T-helper 1 cell treated with Interleukin-12 subunit alpha and Interleukin-12 subunit beta and Interleukin-4 antibody, amounts not matched to agents 30 μg/mL and 1 μg/mL, for 36 hours (primary cell): Measurements from ENCODE around the gene PTPRM.

ENCODE experiments used
- H3K27ac Mint-ChIP-seq: one replicate; pipeline ENCODE4 v1.8.0; 2021; ENCODE audit warnings: mild to moderate bottlenecking, mixed read lengths
- H3K27me3 Mint-ChIP-seq: one replicate; pipeline ENCODE4 v1.8.0; 2021; ENCODE audit warnings: low read depth, mixed read lengths
- H3K36me3 Mint-ChIP-seq: one replicate; pipeline ENCODE4 v1.8.0; 2021; ENCODE audit warnings: low read depth, mixed read lengths
- H3K4me1 Mint-ChIP-seq: one replicate; pipeline ENCODE4 v1.8.0; 2021; ENCODE audit warnings: low read depth, mixed read lengths
- H3K4me3 Mint-ChIP-seq: one replicate; pipeline ENCODE4 v1.8.0; 2021; ENCODE audit warnings: mild to moderate bottlenecking, moderate library complexity, mixed read lengths
- H3K9me3 Mint-ChIP-seq: one replicate; pipeline ENCODE4 v1.8.0; 2021; ENCODE audit warnings: mixed read lengths

Gene PTPRM

DNA sequence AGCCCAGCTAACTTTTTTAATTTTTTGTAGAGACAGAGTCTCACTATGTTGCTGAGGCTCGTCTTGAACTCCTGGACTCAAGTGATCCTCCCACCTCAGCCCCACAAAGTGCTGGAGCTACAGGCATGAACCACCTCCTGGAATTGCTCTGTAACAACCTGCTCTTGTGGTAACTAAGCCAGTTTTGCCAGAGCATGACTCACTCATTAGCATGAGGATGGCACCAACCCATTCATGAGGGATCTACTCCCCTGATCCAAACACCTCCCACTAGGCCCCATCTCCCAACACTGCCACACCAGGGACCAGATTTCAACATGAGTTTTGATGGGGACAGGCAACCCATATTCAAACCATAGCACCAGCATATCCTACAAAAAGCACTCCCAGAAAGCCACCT lies 693.2 kb downstream of the PTPRM start:
- Mint-ChIP-seq H3K9me3 (no peaks in the 10 kb centered on the region), H3K27me3 (no peaks in the 10 kb centered on the region), H3K4me3 (no peak overlapping the region), H3K27ac (no peak overlapping the region), H3K36me3 (no peaks in the 10 kb centered on the region), H3K4me1 (no peaks in the 10 kb centered on the region)

DNA sequence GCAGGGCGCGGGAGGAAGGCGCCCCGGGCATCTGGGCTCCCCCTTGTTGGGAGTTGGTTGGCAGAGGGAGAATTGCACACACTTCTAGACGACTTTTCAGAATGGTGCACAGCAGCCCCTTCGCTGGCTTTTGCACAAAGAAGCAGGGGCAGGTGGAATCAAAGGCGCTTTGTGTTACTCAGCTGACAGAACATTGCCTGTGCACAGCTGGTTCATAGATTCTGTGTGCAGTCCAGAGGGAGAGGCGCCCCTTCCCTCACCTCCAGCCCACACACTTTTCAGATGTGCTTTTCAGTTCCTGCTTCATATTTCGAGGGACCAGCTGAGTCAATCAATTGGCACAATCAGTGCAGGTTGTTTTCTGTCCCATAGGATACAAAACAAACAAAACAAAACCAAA lies 693.7 kb downstream of the PTPRM start:
- no peak overlapping the region for H3K27ac Mint-ChIP-seq
- H3K9me3 Mint-ChIP-seq, result no peaks in the 10 kb centered on the region
- H3K27me3 Mint-ChIP-seq, result no peaks in the 10 kb centered on the region
- no peaks in the 10 kb centered on the region for H3K36me3 Mint-ChIP-seq
- H3K4me3 Mint-ChIP-seq, result no peak overlapping the region
- H3K4me1 Mint-ChIP-seq, result no peaks in the 10 kb centered on the region

DNA sequence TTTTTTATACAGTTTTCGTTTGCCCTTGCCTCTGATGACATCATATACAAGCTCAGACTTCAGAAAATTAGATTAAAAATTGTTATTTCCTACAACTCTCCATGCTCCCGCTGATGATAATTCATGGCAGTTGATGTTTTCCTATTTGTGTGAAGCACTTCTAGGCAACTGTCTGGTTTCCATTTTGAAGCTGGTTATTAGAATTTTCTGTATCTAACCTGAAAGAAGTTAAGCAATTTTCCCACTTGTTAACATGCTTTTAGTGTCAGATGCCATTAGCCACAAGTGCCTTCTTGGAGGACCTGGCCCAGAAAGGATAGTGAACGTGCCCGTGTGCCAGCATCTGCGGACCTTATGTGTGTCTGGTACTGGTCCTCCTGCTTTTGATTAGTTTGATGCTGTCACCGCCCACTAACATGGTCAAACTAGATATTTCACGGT lies 694.6 kb downstream of the PTPRM start:
- H3K4me1 Mint-ChIP-seq, result no peaks in the 10 kb centered on the region
- no peak overlapping the region for H3K4me3 Mint-ChIP-seq
- H3K27me3 Mint-ChIP-seq, result no peaks in the 10 kb centered on the region
- no peak overlapping the region for H3K27ac Mint-ChIP-seq
- no peaks in the 10 kb centered on the region for H3K36me3 Mint-ChIP-seq
- no peaks in the 10 kb centered on the region for H3K9me3 Mint-ChIP-seq

DNA sequence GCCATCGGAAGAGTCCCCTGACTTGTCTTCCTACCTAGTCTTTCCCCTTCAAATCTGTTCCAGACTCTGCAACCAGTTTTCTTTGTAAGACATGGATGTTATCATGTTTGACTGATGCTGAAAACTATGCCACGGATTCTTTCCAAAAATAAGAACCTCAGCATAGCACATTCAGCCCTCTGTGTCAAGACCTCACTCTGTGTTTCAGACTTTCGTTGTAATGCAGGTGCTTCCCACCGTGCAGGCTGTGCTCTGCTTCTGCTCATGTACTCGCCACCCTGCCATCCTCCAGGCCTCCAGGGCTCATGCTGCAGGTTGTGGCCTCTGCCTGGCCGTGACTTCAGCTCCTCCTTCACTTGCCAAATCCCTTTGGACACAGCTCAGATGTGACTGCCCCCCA lies 695.1 kb downstream of the PTPRM start:
- Mint-ChIP-seq H3K36me3 (no peaks in the 10 kb centered on the region), H3K27me3 (no peaks in the 10 kb centered on the region), H3K4me1 (no peaks in the 10 kb centered on the region), H3K4me3 (no peak overlapping the region), H3K27ac (no peak overlapping the region), H3K9me3 (no peaks in the 10 kb centered on the region)

DNA sequence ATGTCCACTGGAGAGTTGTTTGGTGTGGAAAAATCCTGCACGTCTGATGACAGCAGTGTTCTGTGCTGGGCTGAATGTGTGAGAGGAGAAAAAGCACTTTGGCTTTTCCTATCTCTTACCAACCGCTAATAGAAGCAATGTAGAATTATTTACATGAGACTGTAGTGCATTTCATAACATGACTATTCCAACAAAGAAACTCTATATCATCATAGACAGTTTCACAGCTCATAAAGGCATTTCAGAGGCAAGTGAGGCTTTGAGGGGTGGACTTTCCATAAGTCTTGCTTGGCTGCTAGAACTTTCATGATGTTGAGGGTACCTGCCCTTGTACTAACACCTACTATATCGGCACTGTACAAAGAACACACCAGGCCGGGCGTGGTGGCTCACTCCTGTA lies 697.0 kb downstream of the PTPRM start:
- no peaks in the 10 kb centered on the region for H3K27me3 Mint-ChIP-seq

DNA sequence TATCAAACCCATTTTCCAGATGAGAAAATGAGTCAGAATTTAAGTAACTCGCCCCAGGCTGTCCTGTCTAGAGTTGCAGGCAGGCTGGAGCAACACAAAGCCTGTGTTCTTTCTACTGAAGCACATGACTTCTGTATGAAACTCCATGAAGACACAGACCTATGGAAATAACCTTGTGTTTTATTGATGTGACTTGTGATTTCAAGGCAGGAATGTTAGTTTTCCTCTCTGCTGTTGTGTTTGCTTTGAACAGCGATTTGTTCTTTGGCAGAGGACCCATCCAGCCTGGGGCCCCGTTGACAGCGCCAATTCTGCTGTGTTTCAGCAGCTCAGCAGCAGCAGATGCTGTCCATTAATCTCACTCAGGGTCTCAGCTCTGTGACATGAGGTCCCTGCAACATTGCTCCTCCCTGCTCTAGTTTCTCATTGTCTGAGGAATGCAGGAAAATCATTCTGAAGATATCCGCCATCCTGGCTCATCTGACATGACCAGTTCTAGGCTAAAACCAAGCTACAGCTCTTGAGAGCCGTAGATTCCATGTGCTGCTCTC lies 697.8 kb downstream of the PTPRM start:
- H3K36me3 Mint-ChIP-seq, result no peaks in the 10 kb centered on the region
- no peak overlapping the region for H3K27ac Mint-ChIP-seq
- no peaks in the 10 kb centered on the region for H3K4me1 Mint-ChIP-seq
- no peak overlapping the region for H3K4me3 Mint-ChIP-seq
- H3K27me3 Mint-ChIP-seq, result no peaks in the 10 kb centered on the region
- H3K9me3 Mint-ChIP-seq, result no peaks in the 10 kb centered on the region

More for the DNA sequence above, 697.0 kb downstream of the PTPRM start:
- Mint-ChIP-seq H3K4me3 (no peak overlapping the region), H3K4me1 (no peaks in the 10 kb centered on the region), H3K9me3 (no peaks in the 10 kb centered on the region), H3K36me3 (no peaks in the 10 kb centered on the region), H3K27ac (no peak overlapping the region)

DNA sequence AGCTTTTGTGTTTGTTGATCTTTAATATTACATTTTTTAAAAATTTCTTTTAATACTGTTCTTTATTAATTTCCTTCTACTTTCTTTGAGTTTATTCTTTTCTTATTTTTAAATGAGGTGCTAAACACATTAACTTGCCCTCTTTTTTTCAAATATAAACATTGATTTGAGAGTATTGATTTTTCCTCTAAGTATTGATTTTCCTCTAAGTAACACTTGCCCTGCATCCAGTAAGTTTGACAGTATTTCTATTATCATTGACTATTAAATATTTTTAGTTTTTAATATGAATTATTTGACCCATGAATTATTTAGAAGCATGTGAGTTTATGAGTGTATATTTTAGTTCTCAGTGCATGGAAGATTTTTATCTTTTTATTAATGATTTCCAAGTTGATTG lies 705.1 kb downstream of the PTPRM start:
- Mint-ChIP-seq H3K9me3 (no peaks in the 10 kb centered on the region), H3K36me3 (no peaks in the 10 kb centered on the region), H3K4me1 (no peaks in the 10 kb centered on the region), H3K27me3 (no peaks in the 10 kb centered on the region), H3K4me3 (no peak overlapping the region), H3K27ac (no peak overlapping the region)

DNA sequence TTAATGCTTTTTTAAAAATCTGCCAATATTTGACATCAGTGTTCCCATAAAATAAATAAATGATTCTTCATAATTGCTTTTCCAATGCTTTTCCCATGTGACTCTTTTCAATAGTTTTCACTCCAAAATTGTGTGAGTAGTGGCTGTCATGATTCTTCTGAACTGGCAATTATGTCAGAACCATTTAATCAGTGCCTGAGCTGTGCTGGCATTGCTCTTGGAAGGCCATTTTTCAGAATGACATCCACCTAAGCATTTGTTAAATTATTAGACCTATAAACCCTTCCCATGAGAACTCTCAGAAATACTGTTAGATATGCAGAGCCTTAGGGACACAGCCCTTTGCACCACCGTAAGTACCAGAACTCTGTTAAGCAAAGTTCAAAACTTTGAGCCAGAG lies 707.3 kb downstream of the PTPRM start:
- no peak overlapping the region for H3K4me3 Mint-ChIP-seq
- no peak overlapping the region for H3K27ac Mint-ChIP-seq
- no peaks in the 10 kb centered on the region for H3K36me3 Mint-ChIP-seq
- no peaks in the 10 kb centered on the region for H3K9me3 Mint-ChIP-seq
- H3K27me3 Mint-ChIP-seq, result no peaks in the 10 kb centered on the region
- H3K4me1 Mint-ChIP-seq, result no peaks in the 10 kb centered on the region

DNA sequence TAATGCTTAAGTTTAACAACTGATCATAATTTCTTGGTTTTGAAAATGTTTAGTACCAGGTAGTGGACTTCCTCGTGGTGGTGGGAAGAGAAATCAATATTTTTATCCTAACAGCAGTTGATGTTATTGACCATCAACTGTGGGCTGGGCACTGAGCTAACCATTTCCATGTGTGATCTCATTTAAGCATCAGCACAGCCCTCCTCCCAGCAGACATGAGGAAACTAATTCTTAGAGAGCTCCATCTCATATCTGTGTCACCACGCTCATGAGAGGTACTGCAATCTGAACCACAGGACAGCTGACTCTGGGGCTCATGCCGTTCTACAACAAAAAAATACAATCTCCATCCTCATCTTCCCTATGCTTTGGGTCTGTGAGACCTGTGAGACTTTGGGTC lies 709.3 kb downstream of the PTPRM start:
- H3K36me3 Mint-ChIP-seq, result no peaks in the 10 kb centered on the region
- no peaks in the 10 kb centered on the region for H3K27me3 Mint-ChIP-seq
- no peak overlapping the region for H3K4me3 Mint-ChIP-seq
- no peak overlapping the region for H3K27ac Mint-ChIP-seq
- H3K9me3 Mint-ChIP-seq, result no peaks in the 10 kb centered on the region
- no peaks in the 10 kb centered on the region for H3K4me1 Mint-ChIP-seq

DNA sequence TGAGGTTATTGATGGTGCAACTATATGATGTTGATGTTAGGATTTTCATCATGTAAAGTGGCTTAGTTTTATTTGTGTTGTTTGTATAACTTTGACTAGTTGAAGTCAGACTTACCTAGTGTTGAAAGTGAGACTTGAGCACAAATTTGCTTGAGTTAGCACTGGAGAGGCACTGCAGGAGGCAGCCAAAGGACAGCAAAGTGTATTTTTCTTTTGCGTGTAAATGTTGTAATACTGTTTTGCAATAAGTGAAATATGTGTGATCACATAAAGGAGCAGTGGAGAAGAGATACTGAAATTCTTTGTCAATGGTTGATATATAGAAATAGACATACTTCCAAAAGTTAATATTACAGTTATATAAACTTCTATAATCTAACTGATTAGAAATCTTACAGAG lies 710.2 kb downstream of the PTPRM start:
- no peaks in the 10 kb centered on the region for H3K9me3 Mint-ChIP-seq
- H3K4me1 Mint-ChIP-seq, result no peaks in the 10 kb centered on the region

DNA sequence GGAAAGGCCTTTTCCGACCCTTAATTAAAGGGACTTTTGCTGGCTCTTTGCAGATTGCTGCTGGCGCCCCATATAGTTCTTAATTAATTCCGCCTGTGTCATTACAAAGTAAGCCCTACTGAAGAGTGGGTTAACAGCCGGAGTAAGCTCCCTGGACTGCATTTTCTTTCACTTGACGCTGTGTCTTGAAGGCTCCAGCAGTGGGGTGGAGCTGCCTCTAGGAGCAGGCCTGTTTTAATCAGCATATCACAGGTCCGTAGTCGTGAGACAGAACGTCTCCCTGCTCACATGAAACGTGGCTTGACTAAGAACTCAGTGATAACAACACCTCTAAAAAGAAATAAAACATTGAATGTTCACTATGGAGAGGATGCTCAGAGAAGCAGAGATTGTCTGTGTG lies 712.2 kb downstream of the PTPRM start:
- no peak overlapping the region for H3K4me3 Mint-ChIP-seq
- no peaks in the 10 kb centered on the region for H3K36me3 Mint-ChIP-seq
- no peaks in the 10 kb centered on the region for H3K4me1 Mint-ChIP-seq
- no peaks in the 10 kb centered on the region for H3K27me3 Mint-ChIP-seq
- H3K27ac Mint-ChIP-seq, result no peak overlapping the region
- no peaks in the 10 kb centered on the region for H3K9me3 Mint-ChIP-seq

More for the DNA sequence above, 710.2 kb downstream of the PTPRM start:
- H3K4me3 Mint-ChIP-seq, result no peak overlapping the region
- H3K27ac Mint-ChIP-seq, result no peak overlapping the region
- H3K27me3 Mint-ChIP-seq, result no peaks in the 10 kb centered on the region
- H3K36me3 Mint-ChIP-seq, result no peaks in the 10 kb centered on the region

DNA sequence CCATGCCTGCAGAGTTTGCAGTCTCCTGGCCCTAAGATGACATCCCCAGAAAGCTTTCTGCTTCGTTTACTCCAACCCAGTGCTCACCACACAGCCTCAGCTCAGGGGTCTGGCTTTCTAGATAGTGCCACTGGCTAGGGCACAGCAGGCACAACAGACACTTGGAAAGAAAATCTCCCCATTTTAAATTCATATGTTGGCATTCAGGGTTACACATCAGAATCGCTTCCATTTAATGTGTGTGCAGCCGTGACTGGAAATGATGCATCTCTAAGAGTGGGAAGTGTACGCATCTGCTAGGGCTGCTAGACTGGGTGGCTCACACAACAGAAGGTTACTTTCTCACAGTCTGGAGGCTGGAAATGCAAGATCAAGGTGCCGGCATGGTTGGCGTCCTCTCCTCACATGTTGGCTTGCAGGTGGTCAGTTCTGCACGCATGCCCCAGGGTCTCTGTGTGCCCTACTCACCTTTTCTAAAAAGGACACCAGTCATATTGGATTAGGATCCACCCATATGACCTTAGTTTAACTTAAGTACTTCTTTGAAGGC lies 712.7 kb downstream of the PTPRM start:
- H3K4me1 Mint-ChIP-seq, result no peaks in the 10 kb centered on the region
- no peak overlapping the region for H3K4me3 Mint-ChIP-seq
- H3K27me3 Mint-ChIP-seq, result no peaks in the 10 kb centered on the region
- no peaks in the 10 kb centered on the region for H3K36me3 Mint-ChIP-seq
- no peaks in the 10 kb centered on the region for H3K9me3 Mint-ChIP-seq
- H3K27ac Mint-ChIP-seq, result no peak overlapping the region

DNA sequence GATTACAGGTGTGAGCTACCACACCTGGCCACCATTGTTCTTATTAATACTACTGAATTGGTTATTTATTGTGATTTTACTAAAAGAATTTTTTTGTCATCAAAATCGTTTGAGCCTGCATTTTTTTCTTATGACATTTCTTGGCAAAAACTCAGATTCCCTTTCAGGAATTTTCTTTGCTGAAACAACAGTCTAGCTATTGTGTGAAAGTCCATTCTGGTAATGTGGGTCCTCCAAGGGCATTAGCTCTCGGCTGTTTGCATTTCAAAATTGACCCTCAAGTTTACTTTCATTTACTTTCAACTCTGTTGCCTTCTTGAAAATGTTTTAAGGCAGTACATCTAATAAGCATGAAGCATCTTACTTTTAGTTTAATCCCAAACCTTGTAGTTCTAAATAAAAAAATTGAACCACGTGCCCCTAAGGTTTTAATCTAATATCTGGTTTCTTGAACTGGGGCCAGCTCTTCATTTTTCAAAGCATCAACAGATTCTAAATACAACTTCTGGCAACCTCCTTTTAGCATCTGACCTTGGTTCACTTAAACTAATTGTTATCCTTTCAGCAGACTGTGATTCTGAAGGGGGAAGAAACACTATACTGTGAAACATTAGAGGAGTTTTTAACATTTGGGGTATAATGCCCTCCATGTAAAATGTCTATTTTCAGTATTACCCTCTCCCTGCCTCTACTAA lies 716.9 kb downstream of the PTPRM start:
- Mint-ChIP-seq H3K4me1 (no peaks in the 10 kb centered on the region), H3K27me3 (no peaks in the 10 kb centered on the region), H3K9me3 (no peaks in the 10 kb centered on the region), H3K4me3 (no peak overlapping the region), H3K36me3 (no peaks in the 10 kb centered on the region), H3K27ac (no peak overlapping the region)

DNA sequence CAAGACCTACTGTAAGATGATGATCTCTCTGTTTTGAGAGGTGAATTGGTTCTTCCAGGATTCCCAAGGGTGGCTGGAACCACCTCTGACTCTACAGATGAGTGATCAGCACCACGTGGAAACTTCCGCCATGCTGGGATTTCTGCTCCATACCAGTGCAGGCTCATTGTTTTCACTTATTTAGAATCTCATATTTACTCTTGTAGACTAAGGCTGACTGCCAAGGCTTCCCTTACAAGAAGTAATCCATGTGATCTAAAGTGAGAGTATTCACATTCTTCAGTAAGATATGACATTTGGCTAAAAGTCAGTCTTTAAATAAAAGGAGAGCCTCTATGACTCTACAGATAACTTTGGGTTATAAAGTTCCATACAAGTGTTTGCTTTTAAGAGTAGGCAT lies 719.2 kb downstream of the PTPRM start:
- Mint-ChIP-seq H3K36me3 (no peaks in the 10 kb centered on the region), H3K27me3 (no peaks in the 10 kb centered on the region), H3K9me3 (no peaks in the 10 kb centered on the region), H3K4me1 (no peaks in the 10 kb centered on the region), H3K4me3 (no peak overlapping the region), H3K27ac (no peak overlapping the region)

DNA sequence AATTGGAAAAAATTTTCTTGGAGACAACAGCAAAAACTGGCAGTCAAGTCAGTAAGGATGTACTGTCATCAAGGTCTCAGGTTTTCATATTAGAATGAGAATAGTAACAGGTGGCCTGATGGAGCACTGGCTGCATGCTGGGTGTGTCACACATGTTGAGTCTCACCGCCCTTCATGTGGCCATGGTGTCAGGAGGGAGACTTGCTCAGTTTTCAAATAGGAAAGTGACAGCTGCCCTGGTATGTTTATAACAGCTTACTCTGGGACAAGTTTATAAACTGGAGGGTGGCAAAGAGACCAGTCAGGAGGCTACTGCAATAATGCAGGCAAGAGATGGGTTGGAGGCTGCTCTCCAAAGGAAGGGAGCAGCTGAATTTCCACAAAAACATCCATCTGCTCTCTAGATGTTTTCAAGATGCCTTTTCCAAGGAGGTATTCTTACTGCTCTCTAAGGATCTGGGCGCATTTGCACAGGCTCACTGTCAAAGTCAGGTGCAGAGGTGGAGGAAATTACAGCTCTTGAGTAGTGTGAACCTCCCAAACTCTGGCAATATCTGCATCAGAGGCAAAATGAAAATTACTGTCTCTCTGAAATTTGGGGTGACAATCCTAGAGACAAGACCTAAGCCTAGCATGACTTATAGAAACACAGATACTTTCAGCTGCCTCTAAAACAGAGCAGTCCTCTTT lies 720.2 kb downstream of the PTPRM start:
- H3K4me3 Mint-ChIP-seq, result no peak overlapping the region
- no peaks in the 10 kb centered on the region for H3K36me3 Mint-ChIP-seq

More for the DNA sequence above, 720.2 kb downstream of the PTPRM start:
- H3K27me3 Mint-ChIP-seq, result no peaks in the 10 kb centered on the region
- H3K4me1 Mint-ChIP-seq, result no peaks in the 10 kb centered on the region
- H3K27ac Mint-ChIP-seq, result no peak overlapping the region
- H3K9me3 Mint-ChIP-seq, result no peaks in the 10 kb centered on the region
